Psoas muscle (tissue), 8 donors: ENCODE measurements around the gene TXNDC16. TPM values are rescaled to one million over a fixed set of nuclear protein-coding genes. Genes with fewer than 3 reads are reported as not detected.

Experiments used
- ATAC-seq, 4 donors: fragments of 200-7000 bp; cut with Tn5 transposase; one replicate each; pipeline ENCODE4 v1.9.1; 2020; ENCODE audit warnings: moderate library complexity in 3 of 4, mild to moderate bottlenecking in 2 of 4
- DNase-seq, 2 donors: peaks; one replicate each; pipeline ENCODE4 v3.0.0-alpha.2; 2020
- H3K27ac ChIP-seq: fragments of 200-600 bp; one replicate; pipeline ENCODE4 v1.8.0; 2022
- H3K27me3 ChIP-seq, 3 donors: fragments of 200-600 bp in 1 of 3; one replicate each; pipeline versions ENCODE4 v1.6.1 to v1.8.0; 2013 to 2022; ENCODE audit warnings: low read length in 2 of 3, mild to moderate bottlenecking in 2 of 3, moderate library complexity in 1 of 3; ENCODE audit not compliant: insufficient read depth in 3 of 3
- H3K36me3 ChIP-seq, 2 donors: fragments of 200-600 bp in 1 of 2; one replicate each; pipeline versions ENCODE4 v1.6.1 to v1.8.0; 2013 to 2022; ENCODE audit warnings: low read depth in 1 of 2, mild to moderate bottlenecking in 1 of 2, moderate library complexity in 1 of 2; ENCODE audit not compliant: insufficient read depth in 1 of 2
- H3K4me1 ChIP-seq: fragments of 200-600 bp; one replicate; pipeline ENCODE4 v1.8.0; 2022
- H3K4me3 ChIP-seq: fragments of 200-600 bp; one replicate; pipeline ENCODE4 v1.8.0; 2022; ENCODE audit warnings: mild to moderate bottlenecking
- H3K9me3 ChIP-seq: fragments of 200-600 bp; one replicate; pipeline ENCODE4 v1.8.0; 2022
- WGBS, 3 donors: extraction: QIAGEN DNeasy Blood & Tissue Kit; methylation state at CpG; one replicate each; pipeline versions ENCODE4 v1.1.6 to v1.1.7; 2013; 5-methylcytosine and 5-hydroxymethylcytosine counted together
- intact Hi-C, 2 donors: fragments of 100-400 bp; cut with DNase I; formaldehyde crosslinking; loops; one replicate each; pipeline versions ENCODE4 v1.11.0 to v1.14.2; 2022
- polyA plus RNA-seq, 3 donors: library from polyadenylated mRNA; stranded (reverse); fragments of 200-250 nt; gene quantifications; one replicate each; pipeline ENCODE4 v1.2.3, GENCODE V29; 2013
- total RNA-seq, 4 donors: library from RNA; stranded (reverse); fragmentation: NEBNext Ultra II Directional in 2 of 4; extraction: Animal tissue kit (Norgen Biotek cat#: 25700) in 2 of 4; gene quantifications; one replicate each; pipeline versions ENCODE4 v1.2.1 to v1.2.4, GENCODE V29; 2021 to 2023
- TF ChIP-seq, protein P1 (sequence below): fragments of 200-600 bp; IDR thresholded peaks from one replicate; pipeline ENCODE4 v1.8.0; 2022; ENCODE audit warnings: antibody characterized with exemption
- donor health status: healthy with polysubstance abuse.
- donor health status: DM: no; HTN: no; CAD: no; lungs with moderate emphysema.
- donor health status: Bipolar disorder and iron deficiency.
- donor health status: healthy.
- donor health status: DM: yes; HTN: yes; CAD: no.
- donor health status: DM: no; HTN: no; CAD: no.
- donor health status: DM: no; HTN: no; CAD: no.
- donor health status: DM: yes; HTN: yes; CAD: no.

Gene TXNDC16
- total and polyA plus RNA-seq, 7 donors: 0.42 to 4.2 (median 1.8) TPM

DNA sequence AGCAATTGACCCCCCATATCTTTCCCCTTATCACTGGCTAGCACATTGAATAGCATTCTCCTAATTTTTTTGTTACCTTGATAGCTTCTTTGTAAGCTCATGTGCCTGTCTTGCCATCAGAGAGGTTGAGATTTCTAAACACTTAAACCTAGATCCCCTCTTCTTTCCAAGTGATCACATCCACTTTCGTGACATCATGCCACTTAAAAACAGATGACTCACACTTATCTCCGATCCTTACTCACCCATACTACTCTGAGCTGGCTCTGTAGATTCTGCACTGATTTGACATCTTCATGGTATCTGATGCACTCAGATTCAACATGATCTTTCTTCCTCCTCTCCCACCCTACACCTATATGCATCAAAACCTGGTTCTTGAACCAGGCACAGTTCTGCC is 10.8 kb upstream of the TXNDC16 start:
- TF ChIP-seq, protein P1, sequence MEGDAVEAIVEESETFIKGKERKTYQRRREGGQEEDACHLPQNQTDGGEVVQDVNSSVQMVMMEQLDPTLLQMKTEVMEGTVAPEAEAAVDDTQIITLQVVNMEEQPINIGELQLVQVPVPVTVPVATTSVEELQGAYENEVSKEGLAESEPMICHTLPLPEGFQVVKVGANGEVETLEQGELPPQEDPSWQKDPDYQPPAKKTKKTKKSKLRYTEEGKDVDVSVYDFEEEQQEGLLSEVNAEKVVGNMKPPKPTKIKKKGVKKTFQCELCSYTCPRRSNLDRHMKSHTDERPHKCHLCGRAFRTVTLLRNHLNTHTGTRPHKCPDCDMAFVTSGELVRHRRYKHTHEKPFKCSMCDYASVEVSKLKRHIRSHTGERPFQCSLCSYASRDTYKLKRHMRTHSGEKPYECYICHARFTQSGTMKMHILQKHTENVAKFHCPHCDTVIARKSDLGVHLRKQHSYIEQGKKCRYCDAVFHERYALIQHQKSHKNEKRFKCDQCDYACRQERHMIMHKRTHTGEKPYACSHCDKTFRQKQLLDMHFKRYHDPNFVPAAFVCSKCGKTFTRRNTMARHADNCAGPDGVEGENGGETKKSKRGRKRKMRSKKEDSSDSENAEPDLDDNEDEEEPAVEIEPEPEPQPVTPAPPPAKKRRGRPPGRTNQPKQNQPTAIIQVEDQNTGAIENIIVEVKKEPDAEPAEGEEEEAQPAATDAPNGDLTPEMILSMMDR: no peak
- DNase-seq (no peak), ATAC-seq (no peak)
- no peak overlapping the region for H3K27ac ChIP-seq
- no peak overlapping the region for H3K4me3 ChIP-seq
- H3K9me3 ChIP-seq: no peaks in the 10 kb centered on the region
- H3K36me3 ChIP-seq: no peaks in the 10 kb centered on the region
- no peaks in the 10 kb centered on the region for H3K27me3 ChIP-seq
- no peaks in the 10 kb centered on the region for H3K4me1 ChIP-seq
- 67 to 93% (median 86%) methylated on average over 2 of the region's 2 CpGs for WGBS, 3 donors
- intact Hi-C loops: no loop called here

DNA sequence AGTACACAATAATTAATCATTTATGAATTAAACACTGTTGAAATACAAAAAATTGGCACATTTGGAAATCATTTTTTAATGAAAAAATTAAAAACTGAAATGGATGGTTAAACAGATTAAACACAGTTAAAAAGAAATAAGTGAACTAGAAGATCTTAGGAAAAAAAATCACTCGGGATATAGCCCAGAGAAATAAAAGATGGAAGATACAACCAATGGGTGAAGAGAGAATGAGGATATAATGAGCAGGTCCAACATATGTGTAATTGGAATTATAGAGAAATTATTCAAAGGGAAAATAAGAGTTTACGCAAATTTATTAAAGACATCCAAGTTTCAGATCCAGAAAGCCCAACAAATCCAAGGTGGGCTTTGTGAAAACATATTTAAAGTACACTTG is 6.4 kb upstream of the TXNDC16 start:
- DNase-seq (no peak), ATAC-seq (no peak)
- no peaks in the 10 kb centered on the region for H3K27me3 ChIP-seq
- 96 to 98% (median 98%) methylated on average over 2 of the region's 2 CpGs for WGBS, 3 donors
- no peaks in the 10 kb centered on the region for H3K36me3 ChIP-seq
- peaks cover 6% of the 10 kb centered on the region for H3K4me1 ChIP-seq
- TF ChIP-seq, protein P1: no peak
- no peak overlapping the region for H3K27ac ChIP-seq
- intact Hi-C loops: loop anchor here in 1 of 2 donors (10.0 kb wide), 1 partner anchor 406 kb away; no protein-coding TSS in a partner anchor
- H3K4me3 ChIP-seq: no peak overlapping the region
- no peaks in the 10 kb centered on the region for H3K9me3 ChIP-seq

DNA sequence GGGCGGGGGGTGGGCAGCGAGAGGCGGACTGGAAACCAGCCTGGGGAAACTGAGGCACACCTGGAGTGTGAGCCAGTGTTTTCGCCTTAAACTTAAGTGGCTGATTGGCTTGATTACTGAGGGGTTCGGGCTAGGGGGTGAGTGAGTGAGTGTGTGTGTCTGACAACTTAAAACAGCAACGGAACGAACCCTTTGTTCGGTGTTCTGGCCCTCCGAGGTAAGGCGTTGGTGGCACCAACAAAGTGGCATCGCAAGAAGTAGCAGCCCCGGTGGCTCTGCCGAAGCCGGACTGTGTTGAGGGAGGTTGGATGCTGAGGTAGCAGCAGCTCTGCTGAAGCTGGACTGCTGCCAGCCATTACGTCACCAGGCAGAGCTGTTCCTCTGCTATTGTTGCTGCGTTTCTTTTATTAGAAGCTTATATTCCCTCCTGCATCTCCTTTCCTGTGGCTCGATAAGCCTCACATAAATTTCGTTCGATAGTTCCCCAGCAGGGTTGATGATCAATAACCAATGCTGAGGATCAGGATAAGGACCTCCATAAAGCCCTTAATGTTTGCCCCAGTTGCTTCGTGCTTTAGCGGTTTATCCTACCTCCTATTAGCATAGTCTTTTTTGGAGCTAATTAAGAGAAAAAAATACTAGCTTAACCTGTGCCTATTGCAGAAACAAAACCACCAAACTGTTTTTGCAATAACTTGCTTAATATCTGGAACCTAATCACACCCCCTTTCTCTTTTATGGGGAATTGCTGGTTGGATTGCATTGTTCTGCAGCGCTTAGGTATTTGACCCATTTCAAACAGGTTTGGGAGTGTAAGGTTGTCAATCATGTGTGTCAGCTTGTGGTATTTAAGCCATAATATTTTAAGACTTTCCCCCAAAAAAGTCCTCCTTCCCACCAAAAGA is 1.6 kb upstream of the TXNDC16 start:
- WGBS, 3 donors: 6 to 9% (median 7%) methylated on average over 22 of the region's 22 CpGs
- peak; percentile 83 to 92 for DNase-seq
- peaks cover 23% of the 10 kb centered on the region for H3K4me1 ChIP-seq
- H3K27ac ChIP-seq: no peak overlapping the region
- no peaks in the 10 kb centered on the region for H3K36me3 ChIP-seq
- H3K9me3 ChIP-seq: no peaks in the 10 kb centered on the region
- H3K4me3 ChIP-seq: peak overlapping the region; percentile 82
- TF ChIP-seq, protein P1: no peak
- peak in 2 of 4 donors; percentile 23 to 31 for ATAC-seq
- H3K27me3 ChIP-seq: no peaks in the 10 kb centered on the region
- intact Hi-C loops: loop anchor here (5.0 to 10.0 kb wide), 2 partner anchors 238 to 411 kb away; partner anchors contain the start of gene GNPNAT1 (in 1 of the 2)

DNA sequence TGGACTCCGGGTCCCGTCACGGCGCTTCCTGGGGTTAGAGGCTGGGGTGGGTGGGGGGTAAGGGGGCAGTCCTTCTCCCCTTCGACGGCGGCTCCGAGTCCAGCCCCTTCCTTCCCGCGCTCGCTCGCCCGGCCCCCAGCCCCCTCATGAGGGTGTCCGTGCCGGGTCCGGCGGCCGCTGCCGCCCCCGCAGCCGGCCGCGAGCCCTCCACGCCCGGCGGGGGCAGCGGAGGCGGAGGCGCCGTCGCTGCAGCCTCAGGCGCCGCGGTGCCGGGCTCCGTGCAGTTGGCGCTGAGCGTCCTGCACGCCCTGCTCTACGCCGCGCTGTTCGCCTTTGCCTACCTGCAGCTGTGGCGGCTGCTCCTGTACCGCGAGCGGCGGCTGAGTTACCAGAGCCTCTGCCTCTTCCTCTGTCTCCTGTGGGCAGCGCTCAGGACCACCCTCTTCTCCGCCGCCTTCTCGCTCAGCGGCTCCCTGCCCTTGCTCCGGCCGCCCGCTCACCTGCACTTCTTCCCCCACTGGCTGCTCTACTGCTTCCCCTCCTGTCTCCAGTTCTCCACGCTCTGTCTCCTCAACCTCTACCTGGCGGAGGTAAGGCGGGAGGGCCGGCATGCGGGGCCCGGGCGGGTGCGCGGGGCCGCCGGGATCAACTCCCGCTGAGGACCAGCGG is 831 bp upstream of the TXNDC16 start:
- no peaks in the 10 kb centered on the region for H3K9me3 ChIP-seq
- ATAC-seq (peak; percentile 1 to 17 (median 16)), DNase-seq (peak; percentile 29 to 60)
- 0 to 1% (median 1%) methylated on average over 39 to 69 of the region's 69 CpGs for WGBS, 3 donors
- intact Hi-C loops: loop anchor here (5.0 to 10.0 kb wide), 2 partner anchors 239 to 412 kb away; partner anchors contain the start of gene GNPNAT1 (in 1 of the 2)
- no peaks in the 10 kb centered on the region for H3K27me3 ChIP-seq
- H3K4me1 ChIP-seq: peaks cover 23% of the 10 kb centered on the region
- no peaks in the 10 kb centered on the region for H3K36me3 ChIP-seq
- TF ChIP-seq, protein P1: no peak
- peak overlapping the region; percentile 82 for H3K4me3 ChIP-seq
- peak overlapping the region; percentile 86 for H3K27ac ChIP-seq
